Measurements from ENCODE around the gene RPAP3.

RPAP3 gene

GRCh38 chr12:47735649-47736048 lies 29.8 kb upstream of the RPAP3 start:
- Histone ChIP-seq H3K4me2 (no peak overlapping the region), H3K9ac (no peak overlapping the region), H2AFZ (ENCODE audit: low read depth) (no peak overlapping the region), H3K79me2 (ENCODE audit: insufficient read depth, low read depth) (no peaks in the 10 kb centered on the region), H3K36me3 (ENCODE audit: insufficient read depth) (no peaks in the 10 kb centered on the region), H3K4me3 (IDR thresholded peaks at IDR 0.05; ENCODE audit: insufficient read depth, low read depth, low read length) (no peak overlapping the region), H3K27ac (no peak overlapping the region), H3K4me1 (ENCODE audit: low read depth, poor library complexity, severe bottlenecking) (peaks cover 21% of the 10 kb centered on the region), H3K27me3 (ENCODE audit: insufficient read depth, low read depth) (no peaks in the 10 kb centered on the region), H4K20me1 (ENCODE audit: insufficient read depth) (no peaks in the 10 kb centered on the region)
- TF ChIP-seq CTCF (conservative IDR thresholded peaks at IDR 0.05; ENCODE audit: low read depth, low read length): no peak

GRCh38 chr12:47734725-47735480 lies 29.1 kb upstream of the RPAP3 start:
- Histone ChIP-seq H3K79me2 (ENCODE audit: insufficient read depth, low read depth) (no peaks in the 10 kb centered on the region), H3K4me2 (no peak overlapping the region), H3K4me3 (IDR thresholded peaks at IDR 0.05; ENCODE audit: insufficient read depth, low read depth, low read length) (no peak overlapping the region), H3K36me3 (ENCODE audit: insufficient read depth) (no peaks in the 10 kb centered on the region), H3K27ac (no peak overlapping the region), H3K27me3 (ENCODE audit: insufficient read depth, low read depth) (no peaks in the 10 kb centered on the region), H3K9ac (no peak overlapping the region), H4K20me1 (ENCODE audit: insufficient read depth) (no peaks in the 10 kb centered on the region), H3K4me1 (ENCODE audit: low read depth, poor library complexity, severe bottlenecking) (peaks cover 13% of the 10 kb centered on the region), H2AFZ (ENCODE audit: low read depth) (no peak overlapping the region)
- TF ChIP-seq CTCF (conservative IDR thresholded peaks at IDR 0.05; ENCODE audit: low read depth, low read length): no peak

DNA sequence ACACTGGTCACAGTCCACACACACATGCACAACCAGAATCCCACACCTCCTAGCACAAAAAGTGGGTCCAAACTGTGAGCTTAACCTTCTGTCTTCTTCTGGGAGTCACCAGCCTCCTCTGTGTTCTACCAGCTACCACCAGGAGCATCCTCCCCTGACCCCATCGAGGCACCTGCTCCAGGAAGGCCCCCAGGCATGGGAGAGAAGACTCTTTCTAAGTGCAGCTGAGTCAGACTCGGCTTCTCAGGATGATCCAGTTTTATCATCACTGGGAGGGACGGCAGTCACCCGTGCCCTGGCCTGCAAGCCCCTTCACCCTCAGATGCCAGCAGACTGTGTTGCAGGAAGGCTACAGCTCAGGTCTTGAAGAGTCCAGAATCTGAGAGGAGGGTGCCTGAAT lies 27.3 kb upstream of the RPAP3 start:
- no peaks in the 10 kb centered on the region for H3K4me1 ChIP-seq (ENCODE audit: low read depth, poor library complexity, severe bottlenecking)
- H3K36me3 ChIP-seq (ENCODE audit: insufficient read depth): no peaks in the 10 kb centered on the region
- H3K79me2 ChIP-seq (ENCODE audit: insufficient read depth, low read depth): no peaks in the 10 kb centered on the region
- H2AFZ ChIP-seq (ENCODE audit: low read depth): no peak overlapping the region
- H3K9ac ChIP-seq: no peak overlapping the region
- H3K27me3 ChIP-seq (ENCODE audit: insufficient read depth, low read depth): no peaks in the 10 kb centered on the region
- H3K4me3 ChIP-seq (IDR thresholded peaks at IDR 0.05; ENCODE audit: insufficient read depth, low read depth, low read length): no peak overlapping the region
- H3K27ac ChIP-seq: no peak overlapping the region
- H4K20me1 ChIP-seq (ENCODE audit: insufficient read depth): no peaks in the 10 kb centered on the region
- no peak for TF ChIP-seq CTCF (conservative IDR thresholded peaks at IDR 0.05; ENCODE audit: low read depth, low read length)
- no peak overlapping the region for H3K4me2 ChIP-seq

DNA sequence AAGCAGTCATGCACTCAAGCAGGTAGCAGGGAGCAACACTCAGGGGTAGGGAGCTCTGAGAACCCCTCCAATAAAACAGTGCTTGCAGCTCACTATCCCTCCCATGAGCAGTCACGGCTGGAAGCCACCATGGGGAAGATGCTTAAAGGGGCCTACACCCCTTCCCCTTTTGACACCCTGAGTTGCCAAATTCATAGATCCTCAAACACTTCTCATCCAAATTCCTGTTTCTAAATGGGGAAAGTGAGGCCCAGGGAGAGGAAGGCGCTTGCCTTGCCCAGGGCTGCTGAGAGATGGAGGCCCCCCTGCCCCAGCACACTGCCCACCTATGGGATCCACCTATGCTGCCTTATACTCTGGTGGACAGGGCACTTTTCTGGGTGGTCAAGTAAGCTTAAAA lies 26.7 kb upstream of the RPAP3 start:
- H3K9ac ChIP-seq: no peak overlapping the region
- H3K79me2 ChIP-seq (ENCODE audit: insufficient read depth, low read depth): no peaks in the 10 kb centered on the region
- no peaks in the 10 kb centered on the region for H3K27me3 ChIP-seq (ENCODE audit: insufficient read depth, low read depth)
- no peaks in the 10 kb centered on the region for H4K20me1 ChIP-seq (ENCODE audit: insufficient read depth)
- H3K36me3 ChIP-seq (ENCODE audit: insufficient read depth): no peaks in the 10 kb centered on the region
- H3K4me2 ChIP-seq: no peak overlapping the region
- no peak overlapping the region for H2AFZ ChIP-seq (ENCODE audit: low read depth)
- no peak for TF ChIP-seq CTCF (conservative IDR thresholded peaks at IDR 0.05; ENCODE audit: low read depth, low read length)
- H3K27ac ChIP-seq: no peak overlapping the region
- no peaks in the 10 kb centered on the region for H3K4me1 ChIP-seq (ENCODE audit: low read depth, poor library complexity, severe bottlenecking)
- H3K4me3 ChIP-seq (IDR thresholded peaks at IDR 0.05; ENCODE audit: insufficient read depth, low read depth, low read length): no peak overlapping the region
